ENCODE data around the gene POLR3K.
A peak's percentile ranks its signal among the peaks of the same experiment; 100 is the strongest.
"Not testable (repeated sequence)": the region's sequence is repeated elsewhere in the genome, so short reads cannot be mapped to it uniquely, and the experiment has no call there.

The POLR3K gene

DNA sequence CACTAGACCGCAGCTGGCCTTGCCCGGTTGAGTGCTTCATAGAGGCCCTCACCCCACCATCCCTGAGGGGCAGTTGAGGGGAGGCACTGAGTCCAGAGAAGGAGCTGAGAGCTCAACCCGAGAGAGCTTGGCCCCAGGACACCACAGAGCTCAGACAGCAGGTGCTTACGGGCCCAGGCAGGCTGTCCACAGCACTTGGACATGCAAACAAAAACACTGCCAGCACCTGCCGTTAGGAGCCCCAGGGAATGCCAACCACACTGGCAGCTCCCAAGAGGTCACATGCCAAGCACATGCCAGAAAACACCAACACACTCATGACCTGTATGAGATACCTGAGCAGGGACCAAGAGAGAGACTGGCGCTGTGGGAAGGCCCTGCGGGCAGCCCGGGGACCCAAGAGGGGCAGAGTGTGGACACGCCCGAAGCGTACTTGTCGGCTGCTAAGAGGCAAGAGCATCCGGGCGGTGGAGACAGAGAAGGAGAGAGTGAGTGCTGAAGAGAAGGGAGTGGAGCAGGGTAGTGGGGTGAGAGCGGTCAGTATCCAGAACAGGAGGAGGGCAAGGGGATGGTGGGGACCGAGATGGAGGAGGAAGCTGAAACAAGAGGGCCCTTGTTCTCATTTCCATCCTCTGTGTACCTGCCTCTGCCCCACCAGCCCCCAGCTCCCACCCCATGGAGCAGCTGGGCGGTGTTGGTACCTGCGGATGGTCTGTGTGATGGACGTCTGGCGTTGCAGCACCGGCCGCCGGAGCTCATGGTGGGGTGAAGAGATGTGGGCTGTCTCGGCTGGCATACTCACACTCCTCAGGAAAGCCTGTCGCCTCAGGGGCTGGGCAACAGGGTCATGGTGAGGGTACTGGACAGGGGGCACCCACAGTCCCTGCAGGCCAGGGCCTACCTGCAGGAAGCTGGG lies 10.8 kb upstream of the POLR3K start:
- DNase-seq, result no peak

DNA sequence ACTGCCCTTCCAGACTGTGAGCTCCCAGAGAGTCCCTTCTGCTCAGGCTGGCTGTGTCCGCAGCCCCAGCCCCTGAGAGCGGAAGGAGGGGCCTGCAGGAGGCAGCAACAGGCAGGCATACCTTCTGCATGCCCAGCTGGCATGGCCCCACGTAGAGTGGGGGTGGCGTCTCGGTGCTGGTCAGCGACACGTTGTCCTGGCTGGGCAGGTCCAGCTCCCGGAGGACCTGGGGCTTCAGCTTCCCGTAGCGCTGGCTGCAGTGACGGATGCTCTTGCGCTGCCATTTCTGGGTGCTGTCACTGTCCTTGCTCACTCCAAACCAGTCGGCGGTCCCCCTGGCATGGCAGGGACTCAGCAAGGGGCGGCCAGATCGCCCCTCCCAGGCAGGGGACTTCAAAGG lies 10.1 kb upstream of the POLR3K start:
- no peak for DNase-seq

DNA sequence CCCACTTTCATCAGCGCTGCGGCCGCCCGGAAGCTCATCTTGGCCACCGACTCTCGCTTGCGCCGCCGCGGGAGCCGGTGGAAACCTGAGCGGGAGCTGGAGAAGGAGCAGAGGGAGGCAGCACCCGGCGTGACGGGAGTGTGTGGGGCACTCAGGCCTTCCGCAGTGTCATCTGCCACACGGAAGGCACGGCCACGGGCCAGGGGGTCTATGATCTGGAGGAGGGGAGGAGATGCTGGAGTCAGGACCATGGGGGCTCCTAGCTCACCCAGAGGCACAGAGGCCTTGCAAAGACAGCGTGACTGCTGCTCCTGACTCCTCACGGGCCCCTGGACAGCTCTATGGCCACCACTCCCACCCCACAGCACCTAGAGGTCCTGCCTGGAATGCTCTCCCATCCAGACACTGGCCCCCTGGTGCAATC lies 9.6 kb upstream of the POLR3K start:
- DNase-seq, result no peak

DNA sequence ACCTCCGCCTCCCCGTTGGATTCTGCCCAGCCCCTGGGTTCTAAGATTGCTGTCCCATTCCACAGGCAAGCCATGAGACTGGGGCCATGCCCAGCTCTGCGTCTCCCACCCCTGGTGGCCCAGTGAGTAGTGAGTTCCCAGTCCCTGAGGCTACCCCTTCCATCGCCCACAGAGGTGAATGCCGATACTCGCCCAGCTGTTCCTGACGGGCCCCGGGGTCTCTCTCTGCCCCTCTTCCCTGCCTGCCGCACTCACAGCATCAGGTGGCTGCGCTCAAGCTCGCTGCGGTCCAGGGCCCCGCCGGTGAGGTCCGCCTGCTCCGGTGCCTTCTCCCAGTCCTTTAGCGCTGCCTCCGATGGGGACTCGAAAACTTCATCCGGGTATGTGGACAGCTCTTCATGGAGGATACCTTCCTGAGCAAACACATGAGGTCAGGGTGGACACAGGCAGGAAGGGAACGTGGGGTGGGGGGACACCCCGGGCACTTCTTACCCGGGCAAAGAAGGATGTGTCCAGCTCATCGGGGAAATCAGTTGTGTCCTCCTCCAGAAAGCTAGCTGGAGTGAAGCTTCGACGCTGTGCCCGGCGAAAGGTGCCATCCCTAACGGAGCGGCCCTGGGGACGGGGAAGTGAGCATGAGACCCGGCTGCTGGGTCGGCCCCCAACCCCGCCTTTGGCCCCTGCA lies 9.0 kb upstream of the POLR3K start:
- DNase-seq, result no peak

DNA sequence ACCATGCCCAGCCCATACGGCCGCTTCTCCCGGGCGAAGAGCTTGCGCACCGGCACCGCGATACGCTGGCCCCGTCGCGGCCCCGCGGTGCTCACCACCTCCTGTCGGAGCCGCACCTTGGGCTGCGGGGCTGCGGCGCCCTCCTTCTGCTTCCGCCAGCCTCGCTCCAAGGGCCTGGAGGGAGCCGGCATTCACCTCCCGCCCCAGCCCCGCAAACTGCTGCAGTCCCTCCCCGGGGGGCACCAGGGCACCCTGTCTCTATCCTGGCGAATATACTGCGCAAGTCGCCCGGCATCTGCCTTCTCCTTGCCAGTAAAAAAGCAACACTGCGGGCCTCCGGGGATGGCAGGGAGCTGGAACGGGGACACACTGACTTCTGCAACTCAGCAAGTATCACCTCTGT lies 8.5 kb upstream of the POLR3K start:
- DNase-seq, result no peak

DNA sequence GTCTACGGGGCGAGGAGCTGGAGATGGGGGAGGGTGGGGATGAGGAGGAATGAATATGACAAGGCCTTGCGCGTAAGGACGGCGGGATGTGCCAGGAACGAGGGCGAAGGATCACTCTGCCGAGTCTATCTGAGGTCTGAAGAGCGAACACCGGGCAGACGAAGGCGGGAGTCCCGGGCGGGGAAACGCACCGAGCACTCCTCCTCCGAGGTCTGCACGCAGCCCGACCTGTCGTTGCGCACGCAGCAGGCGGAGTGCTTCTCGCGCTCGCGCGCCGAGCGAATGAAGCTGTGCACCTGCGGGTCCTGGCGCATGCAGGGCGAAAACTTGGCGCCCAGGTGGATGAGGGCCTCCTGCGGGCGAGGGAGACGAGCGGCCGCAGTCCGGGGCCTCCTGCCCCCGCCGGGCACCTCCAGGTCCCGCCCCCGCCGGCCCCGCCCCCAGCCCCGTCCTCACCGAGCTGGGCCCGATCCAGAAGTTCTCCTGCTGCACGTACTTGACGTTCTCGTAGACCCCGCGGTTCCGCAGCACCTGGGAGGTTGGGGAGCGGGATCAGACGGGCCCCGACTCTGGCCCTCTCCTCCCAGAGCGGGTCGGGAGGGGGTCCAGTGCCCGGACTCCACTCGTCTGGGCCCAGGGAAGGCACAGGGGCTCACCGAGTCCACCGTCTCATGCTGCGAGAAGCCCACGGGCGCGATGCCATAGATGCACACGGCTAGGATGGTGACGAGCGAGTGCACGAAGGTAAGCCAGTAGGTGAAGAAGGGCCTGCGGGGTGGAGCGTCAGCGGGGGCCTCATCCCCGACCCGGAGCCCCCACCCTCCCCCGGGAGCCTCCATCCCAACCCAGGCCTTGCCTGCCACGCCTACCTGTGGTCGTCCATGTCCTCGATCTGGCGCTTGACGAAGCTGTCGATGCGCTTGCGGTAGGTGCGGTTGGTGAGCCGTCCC lies 7.8 kb upstream of the POLR3K start:
- no peak for DNase-seq

DNA sequence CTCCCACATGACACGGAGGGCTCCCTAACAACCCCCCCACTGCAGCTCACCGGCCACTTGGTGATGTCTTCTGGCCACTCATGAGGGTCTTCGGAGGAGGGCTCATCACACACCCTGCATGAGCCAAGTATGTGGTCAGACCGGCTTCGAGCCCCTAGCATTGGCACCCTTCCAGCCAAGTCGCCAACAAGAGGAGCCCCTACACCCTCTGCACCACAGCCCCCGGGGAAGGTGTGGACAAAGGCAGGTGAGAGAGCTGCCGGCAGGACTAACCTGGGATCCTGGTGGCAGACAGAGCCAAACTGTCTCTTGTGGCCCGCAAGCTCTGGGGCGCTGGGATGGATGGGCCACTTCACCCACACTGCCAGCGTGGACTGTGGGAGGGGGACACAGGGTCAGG lies 6.8 kb upstream of the POLR3K start:
- DNase-seq, result no peak

DNA sequence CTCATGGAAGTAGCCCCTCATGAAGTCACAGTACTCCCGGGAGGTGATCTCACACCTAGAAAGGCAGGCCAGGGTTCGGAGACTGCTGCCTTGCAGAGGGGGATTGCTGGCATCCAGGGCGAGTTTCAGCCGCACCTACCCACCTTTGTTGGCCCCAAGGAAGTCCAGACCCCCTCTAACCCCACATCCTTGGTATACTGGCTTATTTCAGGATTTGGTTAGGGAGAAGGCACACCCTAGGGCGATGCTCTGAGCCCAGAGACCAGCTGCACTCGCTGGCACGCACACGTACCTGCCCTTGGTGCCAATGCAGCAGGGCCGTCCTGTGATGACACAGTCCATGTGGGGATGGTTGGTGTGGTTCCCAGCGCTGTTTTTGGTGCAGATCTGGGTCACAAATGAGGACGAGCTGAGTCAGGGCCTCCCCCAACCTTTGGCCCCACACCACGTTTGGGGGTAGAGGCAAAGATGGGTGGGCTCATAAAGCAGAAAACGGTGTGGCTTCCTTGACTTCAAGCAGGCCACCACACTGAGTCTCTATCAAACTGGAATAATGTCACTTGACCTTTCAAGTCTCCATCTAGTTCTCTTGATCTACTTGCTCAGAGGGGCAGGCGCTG lies 6.1 kb upstream of the POLR3K start:
- DNase-seq, result no peak

DNA sequence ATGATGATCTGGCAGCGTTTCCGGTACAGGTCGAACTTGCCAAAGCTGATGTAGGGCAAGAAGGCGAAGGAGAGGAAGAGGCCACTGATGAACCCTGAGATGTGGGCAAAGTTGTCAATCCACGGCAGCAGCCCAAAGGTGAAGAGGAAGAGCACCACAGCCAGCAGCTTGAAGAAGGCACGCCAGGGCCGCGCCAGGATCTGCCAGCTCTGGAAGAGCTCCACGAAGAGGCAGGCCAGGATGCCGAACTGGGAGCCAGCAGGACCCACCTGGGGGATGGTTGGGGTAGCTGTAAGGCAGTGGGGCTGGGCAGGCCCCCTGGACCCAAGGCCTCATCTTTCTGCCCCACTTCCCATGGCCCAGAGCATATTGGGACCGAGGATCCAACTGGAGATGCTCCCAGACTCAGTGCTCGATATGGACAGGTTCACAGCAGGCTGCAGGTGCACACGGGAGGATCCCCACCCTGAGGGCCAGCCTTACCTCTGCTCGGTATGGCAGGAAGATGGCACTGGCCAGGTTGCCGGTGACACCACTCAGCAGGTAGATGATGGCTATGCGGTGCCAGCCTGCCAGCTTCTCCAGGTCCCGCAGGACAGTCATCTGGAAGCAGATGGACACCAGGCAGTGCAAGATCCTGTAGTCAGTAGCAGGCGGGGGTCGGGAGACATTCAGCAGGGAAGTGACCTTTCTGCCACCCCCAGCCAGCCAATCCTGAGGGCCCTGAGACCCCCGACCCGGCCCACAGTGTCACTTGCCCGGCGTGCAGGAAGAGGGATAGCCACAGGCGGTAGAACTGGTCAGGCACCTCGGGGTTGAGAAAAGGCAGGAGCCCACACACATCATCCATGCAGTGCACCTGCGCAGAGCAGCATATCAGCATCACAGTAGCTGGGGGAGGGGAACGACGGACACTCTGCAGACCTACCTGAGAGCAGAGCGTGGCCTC lies 5.4 kb upstream of the POLR3K start:
- DNase-seq, result no peak

DNA sequence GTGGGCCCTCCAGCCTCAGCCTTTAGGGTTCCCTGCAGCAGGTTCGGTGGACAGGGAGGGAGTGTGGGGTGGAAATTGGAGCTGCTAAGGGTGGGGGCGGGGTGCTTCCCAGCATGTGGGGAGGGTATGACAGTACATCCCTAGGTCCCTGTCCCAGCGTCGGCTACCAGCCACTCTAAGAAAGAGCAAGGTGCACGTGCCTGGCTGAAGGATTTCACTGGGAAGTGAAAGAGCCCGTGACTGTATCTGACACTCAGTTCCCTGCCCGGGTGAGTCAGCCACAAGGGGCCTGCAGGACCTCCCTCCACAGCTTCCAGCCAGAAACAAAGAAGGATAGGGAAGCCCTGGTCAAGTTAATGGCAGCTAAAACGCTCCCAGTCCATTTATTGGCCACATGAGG lies 4.3 kb upstream of the POLR3K start:
- DNase-seq, result peak; percentile 83

DNA sequence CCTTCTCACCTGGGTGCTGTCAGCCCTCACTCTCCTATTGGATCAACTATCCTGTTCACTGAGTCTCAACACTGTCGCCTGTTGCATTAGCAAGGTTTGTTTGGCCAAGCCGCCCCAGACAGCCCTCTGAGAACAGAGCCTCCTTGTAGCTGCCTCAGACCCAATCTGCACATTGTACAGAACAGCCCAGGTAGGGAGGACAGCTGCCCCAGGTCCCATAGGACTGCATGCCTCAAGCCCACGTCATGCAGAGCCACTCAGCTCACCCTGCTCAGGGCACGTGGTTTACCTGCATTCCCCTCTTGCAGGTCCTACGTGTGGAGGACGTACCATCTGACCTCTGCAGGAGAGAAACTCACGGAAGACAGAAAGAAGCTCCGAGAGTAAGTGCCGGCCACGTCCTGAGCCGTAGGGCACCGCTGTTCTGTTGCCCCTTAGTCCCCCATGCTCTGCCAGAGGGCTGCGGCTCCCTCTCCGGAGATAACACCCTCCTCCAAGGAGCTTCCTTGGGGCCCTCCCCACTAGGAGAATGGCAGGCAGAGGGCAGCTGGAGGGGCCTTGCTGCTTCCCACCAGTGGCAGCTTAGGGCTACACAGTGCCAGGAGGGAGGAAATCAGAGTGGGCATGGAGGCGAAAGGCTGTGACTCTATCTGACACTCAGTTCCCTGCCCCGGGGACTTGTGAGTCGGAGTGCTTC lies 3.0 kb upstream of the POLR3K start:
- DNase-seq, result no peak

DNA sequence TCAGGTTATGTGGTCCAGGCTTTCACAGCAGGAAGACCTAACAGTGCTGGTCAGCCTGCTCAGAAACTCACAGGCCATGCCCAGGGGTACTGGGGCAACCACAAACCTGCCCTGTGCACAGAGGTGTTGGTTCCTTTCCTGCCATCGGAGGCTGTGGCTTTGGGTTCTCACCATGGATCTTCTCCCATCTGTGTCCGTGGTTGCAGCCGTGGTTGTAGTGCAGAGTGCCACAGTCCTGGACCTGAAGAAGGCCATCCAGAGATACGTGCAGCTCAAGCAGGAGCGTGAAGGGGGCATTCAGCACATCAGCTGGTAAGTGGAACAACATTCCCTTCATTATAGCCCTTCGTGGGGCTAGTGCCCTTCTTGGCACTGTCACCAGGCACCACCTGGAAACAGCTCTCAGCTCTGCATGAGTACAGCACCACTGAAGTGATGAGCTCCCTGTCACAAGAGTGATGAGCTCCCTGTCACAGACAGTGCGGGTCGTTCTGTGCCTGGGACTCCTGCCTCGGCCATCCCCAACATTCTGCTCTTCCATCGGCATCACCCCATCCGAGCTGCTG lies 2.2 kb upstream of the POLR3K start:
- DNase-seq, result no peak

DNA sequence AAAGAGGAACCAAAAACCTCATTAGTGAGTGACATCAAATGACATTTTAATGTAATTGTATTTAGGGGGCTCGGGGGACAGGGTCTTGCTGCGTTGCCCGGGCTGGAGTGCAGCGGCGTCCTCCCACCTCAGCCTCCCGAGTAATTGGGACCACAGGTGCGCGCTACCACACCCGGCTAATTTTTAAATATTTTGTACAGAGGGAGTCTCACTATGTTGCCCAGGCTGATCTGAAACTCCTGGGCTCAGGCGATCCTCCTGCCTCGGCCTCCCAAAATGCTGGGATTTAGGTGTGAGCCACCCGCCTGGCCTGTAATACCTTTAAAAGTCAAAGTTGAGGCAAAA lies 801 bp upstream of the POLR3K start:
- DNase-seq, result no peak

DNA sequence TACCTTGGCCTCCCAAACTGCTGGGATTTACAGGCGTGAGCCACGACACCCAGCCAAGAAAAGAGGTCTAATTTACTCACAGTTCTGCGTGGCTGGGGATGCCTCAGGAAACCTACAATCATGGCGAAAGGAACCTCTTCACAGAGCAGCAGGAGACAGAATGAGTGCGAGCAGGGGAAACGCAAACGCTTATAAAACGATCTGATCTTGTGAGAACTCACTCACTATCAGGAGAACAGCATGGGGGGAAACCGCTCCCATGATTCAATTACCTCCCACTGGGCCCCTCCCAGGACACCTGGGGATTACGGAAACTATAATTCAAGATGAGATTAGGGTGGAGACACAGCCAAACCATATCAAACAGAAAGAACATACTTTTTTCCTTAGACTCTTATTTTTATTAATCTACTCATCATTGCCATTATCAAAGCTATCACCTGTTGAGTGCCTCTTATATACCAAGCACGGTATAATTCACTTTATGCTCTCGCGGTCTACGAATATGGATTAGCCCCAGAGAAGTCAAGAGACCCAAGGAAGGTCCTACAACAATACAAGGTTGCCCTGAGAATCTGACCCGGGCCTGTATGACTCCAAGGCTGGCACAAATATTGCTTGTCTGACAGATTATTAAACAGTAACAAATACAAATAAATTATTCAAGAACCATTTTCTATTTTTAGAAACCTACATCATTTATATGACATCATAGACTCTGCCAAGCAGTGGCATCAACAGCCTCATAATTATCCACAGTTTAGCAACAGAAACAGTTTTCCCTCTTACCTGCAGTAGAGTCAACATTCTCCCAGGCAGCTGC lies 2.4 kb downstream of the POLR3K start:
- no peak for DNase-seq

DNA sequence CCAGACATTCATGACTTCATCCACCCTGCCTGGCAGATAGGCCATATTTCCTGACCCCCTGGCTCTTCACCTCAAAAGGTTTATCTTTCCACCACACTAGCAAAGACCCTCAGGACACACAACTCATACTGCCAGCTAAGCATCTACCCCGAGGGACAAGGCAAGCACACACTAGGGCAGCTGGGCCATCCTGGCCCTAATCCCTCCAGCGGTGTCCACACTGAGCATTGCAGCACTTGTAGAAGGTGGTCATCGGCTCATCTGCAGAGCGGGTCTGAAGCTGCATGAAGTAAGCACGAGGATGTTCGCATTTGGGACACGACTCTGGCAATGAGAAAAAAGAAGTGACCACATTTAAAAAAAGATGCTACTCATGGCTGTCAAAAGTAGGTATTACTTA lies 6.2 kb downstream of the POLR3K start:
- peak; percentile 20 for DNase-seq

DNA sequence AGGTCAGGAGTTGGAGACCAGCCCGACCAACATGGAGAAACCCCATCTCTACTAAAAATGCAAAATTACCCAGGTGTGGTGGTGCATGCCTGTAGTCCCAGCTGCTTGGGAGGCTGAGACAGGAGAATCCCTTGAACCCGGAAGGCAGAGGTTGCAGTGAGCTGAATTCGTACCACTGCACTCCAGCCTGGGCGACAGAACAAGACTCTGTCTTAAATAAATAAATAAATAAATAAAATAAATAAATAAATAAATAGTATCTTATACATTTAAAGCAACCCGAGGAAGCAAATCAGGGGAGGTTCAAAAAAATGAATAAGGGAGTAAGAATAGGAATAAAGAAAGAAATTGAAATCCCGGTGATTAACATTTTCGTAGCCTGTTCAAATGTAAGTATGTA lies 6.9 kb downstream of the POLR3K start:
- DNase-seq, result not testable (repeated sequence)

DNA sequence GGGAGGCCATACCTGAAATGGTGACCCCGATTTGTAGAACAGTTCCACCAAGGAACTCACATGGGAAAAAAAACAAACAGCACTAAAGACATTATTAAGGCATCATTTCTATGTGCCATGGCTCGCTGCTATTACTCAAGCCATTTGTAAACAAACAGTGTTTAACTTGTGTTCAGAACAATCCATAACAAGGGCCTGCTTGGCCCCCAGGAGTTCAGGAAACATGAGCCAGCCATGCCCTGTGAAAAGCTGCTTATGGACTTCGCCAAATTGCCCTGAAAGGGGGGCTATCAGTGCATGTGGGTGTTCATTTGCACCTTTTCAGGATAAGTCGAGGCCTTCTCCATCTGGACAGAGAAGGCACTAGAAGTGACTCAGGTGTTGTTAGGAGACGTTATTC lies 8.0 kb downstream of the POLR3K start:
- DNase-seq, result no peak

DNA sequence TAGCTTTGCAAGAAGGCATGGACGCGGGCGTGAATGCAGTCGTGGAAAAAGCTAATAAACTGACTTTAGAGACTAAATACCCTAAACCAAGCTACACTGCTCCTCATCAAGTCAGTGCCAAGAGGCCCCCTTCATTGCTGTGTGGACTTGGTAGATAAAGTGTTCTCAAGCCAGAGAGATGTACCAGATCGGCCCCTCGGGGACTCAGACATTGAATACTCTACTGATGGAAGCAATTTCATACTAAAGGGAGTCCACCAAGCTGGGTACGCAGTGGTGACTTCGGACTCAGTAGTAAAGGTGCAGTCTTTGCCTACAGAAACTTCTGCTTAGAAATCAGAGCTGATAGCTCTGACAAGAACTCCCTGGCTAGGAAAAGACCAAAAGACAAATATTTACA lies 8.8 kb downstream of the POLR3K start:
- no peak for DNase-seq

DNA sequence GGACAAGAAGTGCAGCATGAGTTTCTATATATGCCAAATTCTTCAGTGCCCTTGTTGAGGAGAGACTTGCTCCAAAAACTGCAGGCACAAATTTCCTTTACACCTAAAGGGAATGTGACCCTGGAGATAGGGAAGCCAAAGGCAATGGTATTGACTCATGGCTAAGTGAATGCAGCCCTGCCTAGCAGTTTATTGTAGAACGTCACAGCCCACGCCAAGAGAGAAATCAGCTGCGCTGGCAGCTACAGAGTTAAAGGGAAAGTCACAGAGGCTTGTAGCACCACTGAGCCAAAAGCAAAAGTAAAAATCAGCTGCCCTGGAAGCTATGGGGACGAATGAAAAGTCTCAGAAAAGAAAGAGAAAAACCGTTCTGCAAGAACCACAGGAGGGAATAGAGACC lies 10.1 kb downstream of the POLR3K start:
- no peak for DNase-seq

DNA sequence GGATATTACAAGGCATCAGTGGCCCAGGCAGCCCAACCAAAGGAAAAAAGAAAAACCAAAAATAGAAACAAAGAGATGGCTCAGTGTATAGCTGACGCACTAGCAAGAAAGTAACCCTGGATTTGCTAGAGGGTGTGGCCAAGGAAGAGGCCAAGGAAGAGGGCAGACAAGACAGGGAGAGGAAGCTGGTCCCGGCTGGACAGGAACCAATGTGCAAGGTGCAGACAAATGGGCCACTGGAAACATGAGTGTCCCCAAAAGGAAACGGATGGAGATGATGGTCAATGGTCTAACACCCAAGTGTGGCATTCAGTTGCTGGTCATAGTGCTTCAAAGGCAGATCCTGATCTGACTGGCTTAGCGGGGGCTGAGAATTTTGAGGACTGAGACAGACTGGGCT lies 10.7 kb downstream of the POLR3K start:
- DNase-seq, result no peak
